GM18907 (cell line): ENCODE results near the gene USP15.

Source experiments
- ATAC-seq: cut with Tn5 transposase; IDR thresholded peaks from one replicate; pipeline ENCODE4 v1.9.1; 2021; ENCODE audit warnings: mild to moderate bottlenecking, moderate library complexity; ENCODE audit not compliant: unreplicated experiment

Gene USP15

GRCh38 chr12:62256408-62257096 lies 3.7 kb upstream of the USP15 start:
- ATAC-seq: no peak

DNA sequence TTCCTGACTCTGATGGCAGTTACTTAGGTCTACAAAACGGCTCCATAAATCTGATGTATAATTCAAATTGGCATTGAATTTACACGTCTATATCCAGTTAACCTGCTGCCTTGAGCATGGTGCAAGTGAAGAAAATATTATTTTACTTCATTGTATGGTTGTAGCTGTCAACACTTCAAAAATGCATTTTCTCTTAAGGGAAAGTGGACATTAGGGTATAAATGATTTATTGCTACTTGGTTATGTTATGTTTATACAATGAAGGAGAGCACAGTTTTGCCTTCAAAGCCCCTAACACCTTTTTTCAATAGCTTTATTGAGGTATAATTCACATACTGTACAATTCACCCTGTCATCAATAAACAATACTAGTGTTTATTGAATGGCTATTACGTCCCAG lies 2.0 kb upstream of the USP15 start:
- ATAC-seq: no peak

DNA sequence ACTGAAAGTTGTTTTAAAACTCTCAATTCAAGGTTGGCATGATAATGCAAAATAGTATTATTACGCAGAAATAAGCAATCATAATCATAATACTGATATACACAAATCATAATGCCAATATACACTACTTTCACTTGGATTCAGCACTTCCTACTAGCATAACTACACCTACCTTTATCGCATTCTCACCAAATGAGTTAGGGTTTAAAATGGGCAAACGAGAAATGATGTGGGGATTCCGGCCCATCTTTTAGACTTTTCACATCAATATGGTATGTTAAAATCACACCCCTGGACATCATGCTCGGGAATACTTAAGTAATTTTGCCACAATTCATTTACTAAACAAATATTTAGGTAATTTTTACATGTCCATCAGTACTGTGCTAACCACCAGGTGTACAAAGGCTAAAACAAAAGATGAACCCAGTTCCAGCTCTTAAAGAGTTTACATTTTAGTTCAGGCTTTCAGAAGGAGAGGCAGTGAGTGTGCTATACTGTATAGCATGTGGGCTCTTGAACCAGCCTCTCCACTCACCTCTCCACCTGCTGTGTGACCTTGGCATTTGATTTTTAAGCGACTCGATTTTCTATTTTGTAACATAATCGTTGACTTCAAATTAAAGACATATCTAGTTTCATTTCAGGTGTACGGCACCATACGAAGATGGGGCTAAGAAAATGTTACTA lies 1.1 kb upstream of the USP15 start:
- peak; percentile 12 for ATAC-seq

GRCh38 chr12:62259631-62259992 lies 592 bp upstream of the USP15 start:
- ATAC-seq: peak; percentile 23

DNA sequence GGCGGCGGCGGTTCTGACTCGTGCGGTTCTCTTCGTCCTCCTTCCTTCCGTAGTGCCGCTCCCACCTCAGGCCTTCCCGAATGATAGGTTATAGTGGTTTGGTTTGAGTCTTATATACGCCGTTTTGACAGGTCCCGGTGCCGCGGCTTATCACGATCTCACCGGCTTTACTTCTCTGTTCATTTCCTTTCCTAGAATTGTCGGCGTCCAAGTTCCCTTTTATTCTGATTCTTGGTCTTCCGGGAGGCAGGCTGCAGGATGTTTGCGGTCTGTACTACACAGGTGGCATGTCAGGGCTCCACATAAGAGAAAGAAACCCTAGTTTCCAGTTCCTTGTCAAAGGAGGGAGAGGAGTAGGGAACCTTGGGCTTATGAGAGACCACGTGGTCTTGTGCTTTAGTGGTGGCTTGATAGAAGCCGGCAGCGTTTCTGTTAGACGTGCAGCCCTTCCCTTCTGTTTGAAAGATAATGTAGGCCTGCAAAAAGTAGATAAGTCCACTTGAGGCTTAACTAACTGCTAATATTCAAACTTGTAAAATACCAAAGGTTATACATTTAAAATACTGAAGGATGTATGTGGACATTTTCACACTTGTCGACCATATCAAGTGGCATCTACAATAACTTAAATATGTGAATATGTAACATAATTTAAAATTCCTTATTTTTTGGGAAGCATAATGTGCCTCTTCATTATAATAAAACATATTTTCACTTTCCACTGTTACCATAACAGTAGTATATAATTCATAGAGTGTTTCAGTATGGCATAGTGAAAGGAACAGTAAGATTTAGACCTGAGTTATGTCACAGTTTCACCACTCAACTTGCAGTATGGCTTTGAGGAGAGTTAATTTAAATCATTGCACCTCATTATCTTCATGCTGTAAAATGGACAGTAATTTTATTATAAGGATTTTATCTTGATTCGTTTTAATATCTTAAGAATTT lies 804 bp downstream of the USP15 start:
- ATAC-seq: peak; percentile 60

DNA sequence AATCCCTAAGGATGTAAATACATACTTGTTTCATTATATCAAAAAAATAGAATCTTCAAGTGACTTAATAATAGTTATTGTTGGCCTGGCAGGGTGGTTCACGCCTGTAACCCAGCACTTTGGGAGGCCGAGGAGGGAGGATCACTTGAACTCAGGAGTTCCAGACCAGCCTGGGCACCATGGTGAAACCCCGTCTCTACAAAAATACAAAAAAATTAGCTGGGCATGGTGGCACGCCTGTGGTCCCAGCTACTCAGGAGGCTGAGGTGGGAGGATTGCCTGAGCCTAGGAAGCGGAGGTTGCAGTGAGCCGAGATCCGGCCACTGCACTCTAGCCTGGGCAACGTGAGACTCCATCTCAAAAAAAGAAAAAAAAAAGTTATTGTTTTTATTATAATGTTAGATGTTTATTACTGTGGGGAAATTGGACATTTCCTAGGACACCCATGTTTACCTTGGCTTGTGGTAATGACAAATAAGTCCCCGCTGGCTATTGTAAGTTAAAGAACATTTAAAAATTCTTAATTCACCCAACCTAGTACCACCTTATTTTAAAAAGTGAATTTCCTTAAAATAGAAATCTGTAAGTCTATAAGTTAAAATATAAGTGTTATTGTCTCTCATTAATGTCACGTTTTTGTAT lies 1.8 kb downstream of the USP15 start:
- ATAC-seq: no peak

GRCh38 chr12:62263232-62263631 lies 3.0 kb downstream of the USP15 start:
- ATAC-seq: no peak

DNA sequence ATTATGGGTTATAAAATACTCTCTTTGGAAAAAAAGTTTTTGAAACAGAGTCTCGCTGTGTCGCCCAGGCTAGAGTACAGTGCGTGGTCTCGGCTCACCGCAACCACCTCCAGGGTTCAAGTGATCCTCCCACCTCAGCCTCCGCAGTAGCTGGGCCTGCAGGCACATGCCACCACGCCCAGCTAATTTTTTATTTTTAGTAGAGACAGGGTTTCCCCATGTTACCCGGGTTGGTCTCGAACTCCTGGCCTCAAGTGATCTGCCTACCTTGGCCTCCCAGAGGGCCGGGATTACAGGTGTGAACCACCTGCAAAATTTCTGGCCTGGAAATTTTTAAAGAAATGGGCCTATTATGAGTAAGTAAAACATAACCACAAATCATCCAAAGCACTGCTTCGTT lies 3.8 kb downstream of the USP15 start:
- ATAC-seq: no peak

GRCh38 chr12:62264706-62265105 lies 4.5 kb downstream of the USP15 start:
- ATAC-seq: no peak

GRCh38 chr12:62265511-62265910 lies 5.3 kb downstream of the USP15 start:
- ATAC-seq: no peak

DNA sequence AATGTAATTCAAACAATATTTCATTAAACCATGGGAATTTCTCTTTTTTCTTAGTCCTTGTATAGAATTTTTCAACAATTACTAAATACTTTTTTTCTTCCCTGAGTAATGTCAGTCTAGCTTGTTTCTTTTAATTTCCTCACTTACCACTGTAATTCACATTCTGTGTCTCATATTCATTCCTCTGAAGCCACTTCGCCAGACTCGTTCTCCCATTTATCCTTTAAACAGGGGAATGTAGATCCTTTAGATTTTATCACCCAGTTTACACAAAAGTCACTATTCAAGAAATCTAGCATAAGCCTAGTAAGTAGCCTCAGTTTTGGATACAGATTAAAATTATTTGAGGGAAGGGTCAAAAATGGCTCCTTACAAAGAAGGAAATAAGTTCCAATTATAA lies 6.8 kb downstream of the USP15 start:
- ATAC-seq: no peak

GRCh38 chr12:62267480-62267879 lies 7.3 kb downstream of the USP15 start:
- ATAC-seq: no peak

- ATAC-seq: no peak
Observed at GRCh38 chr12:62268956-62269355, 8.8 kb downstream of the USP15 start.

- ATAC-seq: no peak
Observed at GRCh38 chr12:62269464-62270228, 9.4 kb downstream of the USP15 start.

DNA sequence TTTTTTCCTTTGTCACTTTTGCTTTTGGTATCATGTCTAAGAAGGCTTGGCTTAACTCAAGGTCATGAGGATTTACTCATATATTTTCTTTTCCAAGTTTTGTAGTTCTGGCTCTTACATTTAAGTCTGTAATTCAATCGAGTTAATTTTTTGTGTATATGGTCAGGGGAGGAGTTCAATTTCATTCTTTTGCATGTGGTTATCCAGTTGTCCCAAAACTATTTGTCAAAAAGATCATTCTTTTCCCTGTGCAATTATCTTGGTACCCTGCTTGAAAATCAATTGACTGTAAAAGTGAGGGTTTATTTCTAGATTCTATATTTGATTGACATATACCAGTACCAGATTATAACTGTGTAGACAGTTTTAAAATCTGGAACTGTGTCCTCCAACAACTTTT lies 10.2 kb downstream of the USP15 start:
- ATAC-seq: no peak

DNA sequence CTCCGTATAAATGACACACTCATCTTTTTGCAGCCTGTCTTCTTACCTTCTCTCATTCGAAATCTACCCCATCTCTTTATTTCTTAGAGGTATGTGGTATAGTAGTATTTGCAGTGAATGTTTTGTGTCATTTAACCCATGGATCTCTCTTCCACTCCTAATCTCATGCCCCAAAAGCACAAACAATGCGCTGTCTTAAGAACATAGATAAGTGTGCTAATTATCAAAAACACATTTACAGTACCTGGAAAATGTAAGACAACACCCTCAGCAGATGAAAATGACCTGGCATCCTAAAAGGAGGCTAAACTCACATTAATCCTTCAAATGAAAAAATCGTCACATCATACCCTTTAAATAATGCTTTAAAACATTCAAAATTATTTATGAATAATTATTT lies 10.7 kb downstream of the USP15 start:
- no peak for ATAC-seq

DNA sequence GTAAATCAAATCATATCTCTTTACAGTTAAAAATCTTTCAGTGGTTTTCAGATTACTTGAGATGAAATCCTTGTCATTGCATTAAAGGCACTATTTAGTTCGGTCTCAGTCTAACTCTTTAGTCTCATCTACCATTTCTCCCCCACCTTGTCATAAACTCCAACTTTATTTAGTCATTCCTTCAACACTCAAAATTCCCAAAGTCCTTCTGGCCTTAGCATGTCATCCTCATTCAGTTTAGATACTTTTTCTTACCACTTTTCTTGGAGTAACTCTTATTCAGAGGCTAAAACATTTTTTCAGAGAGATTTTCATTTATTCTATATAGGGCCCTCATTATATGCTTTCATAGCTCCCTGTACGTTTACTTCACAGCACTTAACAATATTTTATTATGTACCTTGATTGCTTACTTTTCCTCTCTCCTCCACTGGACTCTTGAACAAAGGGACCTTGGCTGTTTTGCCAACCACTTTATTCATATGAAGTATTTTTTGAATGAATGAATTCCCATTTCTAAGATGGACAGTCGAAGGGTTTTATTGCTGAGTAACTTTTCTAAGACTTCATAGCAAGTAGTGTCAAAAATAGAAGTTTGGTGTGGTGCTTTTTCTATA lies 12.8 kb downstream of the USP15 start:
- ATAC-seq: no peak

DNA sequence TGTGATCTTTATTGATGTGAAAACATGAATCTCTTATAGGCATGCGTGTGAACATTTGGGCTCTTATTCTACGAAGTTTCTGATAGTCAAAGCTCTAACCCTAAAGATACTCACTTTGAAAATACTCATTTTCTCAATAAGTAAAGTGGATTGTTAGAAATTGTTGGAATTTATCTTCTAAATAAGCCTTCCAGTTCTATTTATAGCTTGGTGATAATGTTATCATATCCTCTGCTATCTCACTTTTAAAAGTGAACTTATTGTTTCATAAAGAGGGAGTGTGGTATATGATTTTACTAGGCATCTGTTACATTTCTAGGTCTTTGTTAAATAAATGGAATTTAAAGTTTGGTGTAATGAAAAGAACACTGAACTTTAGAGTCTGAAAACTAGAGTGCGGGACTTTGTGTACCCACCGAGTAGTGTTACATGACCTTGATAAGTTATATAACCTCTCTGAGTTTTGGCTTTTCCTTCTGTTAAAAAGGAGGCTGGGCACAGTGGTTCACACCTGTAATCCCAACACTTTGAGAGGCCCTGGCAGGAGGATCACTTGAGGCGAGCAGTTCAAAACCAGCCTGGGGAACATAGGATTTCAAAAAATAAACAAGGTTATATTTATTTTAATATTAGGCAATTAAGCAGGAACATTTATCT lies 13.6 kb downstream of the USP15 start:
- ATAC-seq: no peak

DNA sequence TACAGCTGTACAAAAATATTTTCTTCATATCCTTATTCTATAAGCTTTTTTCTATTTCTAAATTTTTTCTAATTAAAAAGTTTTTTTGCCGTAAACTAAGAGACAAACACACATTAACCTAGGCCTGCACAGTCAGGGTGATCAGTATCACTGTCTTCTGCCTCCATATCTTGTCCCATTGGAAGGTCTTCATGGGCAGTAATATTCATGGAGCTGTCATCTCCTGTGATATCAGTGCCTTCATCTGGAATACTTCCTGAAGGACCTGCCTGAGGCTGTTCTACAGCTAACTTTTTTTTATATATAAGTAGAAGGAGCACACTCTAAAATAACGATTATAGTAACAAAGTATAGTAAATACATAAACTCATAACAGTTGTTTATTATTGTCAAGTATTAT lies 17.8 kb downstream of the USP15 start:
- no peak for ATAC-seq

- no peak for ATAC-seq
Observed at GRCh38 chr12:62279058-62279457, 18.9 kb downstream of the USP15 start.
